HPDE6-E6E7 (cell line): ENCODE measurements around the gene SERP2.

Experiments
- DNase-seq: peaks from one replicate; pipeline ENCODE4 v3.0.0; 2011; ENCODE audit warnings: missing footprints; ENCODE audit errors: extremely low spot score

SERP2 gene

GRCh38 chr13:44435142-44435918 lies 61.7 kb downstream of the SERP2 start:
- DNase-seq = peak; percentile 73

DNA sequence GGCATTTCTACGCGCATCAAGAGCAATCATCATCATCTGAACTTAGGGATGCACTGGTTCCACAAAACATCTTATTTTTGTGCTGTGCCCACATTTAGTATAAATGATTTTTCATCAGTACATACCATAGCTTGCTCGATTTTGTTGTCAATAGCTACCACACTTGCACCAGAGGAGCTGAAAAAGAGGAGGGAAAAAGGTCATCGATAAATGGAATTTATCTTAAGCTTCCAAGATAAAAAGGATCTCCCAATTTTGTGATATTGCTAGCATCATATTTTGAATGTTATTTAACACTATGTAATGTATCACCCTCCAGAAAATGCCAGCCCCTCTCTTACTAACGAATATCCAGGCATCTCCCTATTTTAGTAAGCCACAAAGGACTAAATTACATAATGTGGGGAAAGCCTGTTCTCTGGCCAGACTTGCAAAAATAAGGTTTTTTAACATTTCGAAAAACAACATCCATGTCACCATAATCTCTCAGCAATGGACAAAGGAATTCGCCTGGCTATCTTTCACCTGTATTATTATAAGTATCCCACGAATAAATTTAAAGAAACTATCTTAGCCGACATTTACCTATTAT lies 62.4 kb downstream of the SERP2 start:
- DNase-seq = no peak

- peak; percentile 41 for DNase-seq
Observed at GRCh38 chr13:44436589-44437337, 63.1 kb downstream of the SERP2 start.

- DNase-seq = no peak
Observed at GRCh38 chr13:44437356-44438233, 64.0 kb downstream of the SERP2 start.

GRCh38 chr13:44438234-44438579 lies 64.6 kb downstream of the SERP2 start:
- no peak for DNase-seq

- DNase-seq = no peak
Observed at GRCh38 chr13:44439452-44440024, 65.9 kb downstream of the SERP2 start.

GRCh38 chr13:44440046-44440608 lies 66.5 kb downstream of the SERP2 start:
- no peak for DNase-seq
